Measurements from ENCODE around the gene DNAH1. TPM values are rescaled to one million over a fixed set of nuclear protein-coding genes. Genes with fewer than 3 reads are reported as not detected.

DNAH1 gene
- total RNA-seq, 3 donors from 2014 or later, result 7.5 to 11.5 (median 10.8) TPM

DNA sequence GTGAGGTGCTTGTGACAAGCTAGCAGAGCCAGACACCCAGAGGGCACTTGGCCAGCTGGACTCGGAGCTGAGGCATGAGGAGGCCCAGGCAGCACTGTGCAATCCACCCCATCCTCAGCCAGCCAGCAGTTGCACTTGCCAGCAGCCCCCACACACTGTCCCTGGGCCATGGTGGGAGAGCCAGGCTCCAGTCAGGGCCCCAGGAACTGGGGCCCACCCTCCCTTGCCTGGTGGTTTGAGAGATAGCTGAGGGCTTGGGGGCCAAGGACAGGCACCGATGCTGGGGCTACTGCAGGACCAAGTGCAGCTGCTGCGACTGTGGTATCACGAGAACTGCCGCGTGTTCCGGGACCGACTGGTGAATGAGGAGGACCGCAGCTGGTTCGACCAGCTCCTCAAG is 63.5 kb downstream of the DNAH1 start:
- Histone ChIP-seq H3K9me3 (no peaks in the 10 kb centered on the region), H3K27me3 (no peaks in the 10 kb centered on the region), H3K27ac (no peak overlapping the region), H3K4me3 (no peak overlapping the region), H3K36me3 (no peaks in the 10 kb centered on the region), H3K4me1 (no peaks in the 10 kb centered on the region)
- TF ChIP-seq POLR2A (IDR thresholded peaks at IDR 0.05), result no peak
- TF ChIP-seq CTCF (IDR thresholded peaks at IDR 0.05), result no peak
- TF ChIP-seq POLR2AphosphoS5 (IDR thresholded peaks at IDR 0.05), result no peak
- intact Hi-C loops (cut with DNase I; ENCODE audit: low total_unique reads), result no loop called here
- DNase-seq (ENCODE audit: low spot score in 2 of 2), result no peak

DNA sequence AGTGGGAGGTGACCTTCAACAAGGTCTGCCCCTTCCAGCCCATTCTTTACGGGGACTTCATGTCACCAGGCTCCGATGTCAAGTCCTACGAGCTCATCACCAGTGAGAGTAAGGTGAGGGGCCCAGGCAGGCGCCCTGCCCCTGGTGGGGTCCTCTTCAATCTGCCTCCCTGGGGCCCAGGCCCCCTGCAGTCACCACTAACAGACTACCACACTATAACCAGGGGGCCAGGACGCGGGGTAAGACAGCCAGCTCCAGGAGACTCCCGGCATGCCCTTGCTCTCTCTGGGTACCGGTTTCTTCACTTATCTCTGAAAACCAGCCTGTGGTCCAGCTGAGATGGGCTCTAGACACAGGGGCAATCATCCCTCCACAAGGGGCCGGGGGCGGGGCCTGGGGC is 63.9 kb downstream of the DNAH1 start:
- no peaks in the 10 kb centered on the region for H3K27me3 ChIP-seq
- H3K4me1 ChIP-seq, result no peaks in the 10 kb centered on the region
- no peak for DNase-seq (ENCODE audit: low spot score in 2 of 2)
- intact Hi-C loops (cut with DNase I; ENCODE audit: low total_unique reads), result no loop called here
- H3K36me3 ChIP-seq, result no peaks in the 10 kb centered on the region
- TF ChIP-seq POLR2A (IDR thresholded peaks at IDR 0.05), result no peak
- H3K4me3 ChIP-seq, result no peak overlapping the region
- no peak overlapping the region for H3K27ac ChIP-seq
- H3K9me3 ChIP-seq, result no peaks in the 10 kb centered on the region

- H3K4me1 ChIP-seq, result no peaks in the 10 kb centered on the region
- H3K4me3 ChIP-seq, result no peak overlapping the region
- no peaks in the 10 kb centered on the region for H3K27me3 ChIP-seq
- H3K36me3 ChIP-seq, result no peaks in the 10 kb centered on the region
- no peak for DNase-seq (ENCODE audit: low spot score in 2 of 2)
- no peaks in the 10 kb centered on the region for H3K9me3 ChIP-seq
- no peak for TF ChIP-seq CTCF (IDR thresholded peaks at IDR 0.05)
- TF ChIP-seq POLR2AphosphoS5 (IDR thresholded peaks at IDR 0.05), result no peak
- TF ChIP-seq POLR2A (IDR thresholded peaks at IDR 0.05), result no peak
- no peak overlapping the region for H3K27ac ChIP-seq
- intact Hi-C loops (cut with DNase I; ENCODE audit: low total_unique reads), result no loop called here
These were observed 65.5 kb downstream of the DNAH1 start for GRCh38 chr3:52381623-52382022.

DNA sequence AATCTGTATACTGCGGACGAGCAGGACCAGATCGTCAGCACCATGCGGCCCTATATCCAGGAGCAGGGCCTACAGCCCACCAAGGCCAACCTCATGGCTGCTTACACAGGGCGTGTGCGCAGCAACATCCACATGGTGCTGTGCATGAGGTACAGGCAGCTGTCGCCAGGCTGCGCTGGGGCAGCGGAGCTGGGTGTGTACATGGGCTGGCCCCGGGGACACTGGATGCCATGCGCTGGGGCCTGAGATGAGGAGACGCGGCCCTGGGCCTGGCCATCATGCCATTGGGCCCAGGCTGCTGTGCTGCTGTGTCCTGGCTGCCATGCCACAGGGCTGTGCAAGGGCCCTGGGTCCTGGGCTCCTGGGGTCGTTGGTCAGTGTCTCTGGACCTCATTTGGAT is 67.3 kb downstream of the DNAH1 start:
- no peaks in the 10 kb centered on the region for H3K27me3 ChIP-seq
- TF ChIP-seq CTCF (IDR thresholded peaks at IDR 0.05), result no peak
- no peak for TF ChIP-seq POLR2A (IDR thresholded peaks at IDR 0.05)
- no peak for TF ChIP-seq POLR2AphosphoS5 (IDR thresholded peaks at IDR 0.05)
- intact Hi-C loops (cut with DNase I; ENCODE audit: low total_unique reads), result no loop called here
- DNase-seq (ENCODE audit: low spot score in 2 of 2), result no peak
- no peak overlapping the region for H3K4me3 ChIP-seq
- no peaks in the 10 kb centered on the region for H3K9me3 ChIP-seq
- no peak overlapping the region for H3K27ac ChIP-seq
- no peaks in the 10 kb centered on the region for H3K4me1 ChIP-seq
- no peaks in the 10 kb centered on the region for H3K36me3 ChIP-seq

DNA sequence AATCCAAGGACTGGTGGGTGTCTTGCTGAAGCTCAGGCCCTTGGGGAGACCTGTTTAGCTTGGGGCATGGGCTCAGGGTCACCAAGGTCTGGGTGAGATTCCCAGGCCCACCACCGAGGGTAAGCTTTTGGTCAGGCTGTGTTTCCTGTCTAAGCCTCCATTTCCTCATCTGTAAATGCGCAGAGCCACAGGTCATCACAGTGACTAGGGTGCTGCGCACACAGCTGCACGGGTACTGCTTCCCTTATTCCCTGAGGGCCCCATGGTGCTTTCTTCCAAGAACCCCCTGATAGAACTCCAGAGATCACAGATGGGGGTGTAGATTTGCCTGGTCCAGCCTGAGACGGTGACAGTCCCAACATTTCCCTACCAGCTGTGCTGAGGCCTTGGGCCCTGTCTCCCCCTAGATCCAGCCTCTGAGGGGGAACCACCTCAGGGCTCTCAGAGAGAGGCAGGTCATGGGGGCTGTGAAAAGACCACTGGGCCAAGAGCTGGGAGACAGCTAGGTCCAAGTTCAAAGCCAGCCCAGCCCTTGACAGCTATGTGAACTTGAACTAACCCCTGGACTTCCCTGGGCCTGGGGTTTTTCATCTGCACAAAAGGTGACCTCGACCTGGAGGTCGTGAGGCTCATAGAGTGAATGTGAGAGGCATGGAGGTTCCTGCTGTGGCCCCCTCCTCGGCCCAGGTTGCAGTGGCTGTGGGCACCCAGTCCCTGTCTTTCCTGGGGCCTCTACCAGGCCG is 68.1 kb downstream of the DNAH1 start:
- no peaks in the 10 kb centered on the region for H3K27me3 ChIP-seq
- TF ChIP-seq CTCF (IDR thresholded peaks at IDR 0.05) (no peak), POLR2A (IDR thresholded peaks at IDR 0.05) (no peak), POLR2AphosphoS5 (IDR thresholded peaks at IDR 0.05) (no peak)
- H3K27ac ChIP-seq, result no peak overlapping the region
- H3K4me3 ChIP-seq, result no peak overlapping the region
- no peaks in the 10 kb centered on the region for H3K4me1 ChIP-seq
- intact Hi-C loops (cut with DNase I; ENCODE audit: low total_unique reads), result no loop called here
- DNase-seq (ENCODE audit: low spot score in 2 of 2), result no peak
- no peaks in the 10 kb centered on the region for H3K36me3 ChIP-seq
- H3K9me3 ChIP-seq, result no peaks in the 10 kb centered on the region
